ENCODE results near the gene GJA3.

GJA3 gene

GRCh38 chr13:20160306-20161274 lies at the start of gene GJA3:
TSS of gene GJA3 (minus strand) at chr13:20161052. CDS start at chr13:20143288, 17,764 bp downstream.
- DNase-seq: peak in 2 of 3 experiments; percentile 33 to 56

GRCh38 chr13:20209948-20210347 lies 49.1 kb upstream of the GJA3 start:
- peak in 1 of 3 experiments; percentile 14 for DNase-seq

- no peak for DNase-seq
These were observed 45.9 kb upstream of the GJA3 start for GRCh38 chr13:20206698-20207235.

DNA sequence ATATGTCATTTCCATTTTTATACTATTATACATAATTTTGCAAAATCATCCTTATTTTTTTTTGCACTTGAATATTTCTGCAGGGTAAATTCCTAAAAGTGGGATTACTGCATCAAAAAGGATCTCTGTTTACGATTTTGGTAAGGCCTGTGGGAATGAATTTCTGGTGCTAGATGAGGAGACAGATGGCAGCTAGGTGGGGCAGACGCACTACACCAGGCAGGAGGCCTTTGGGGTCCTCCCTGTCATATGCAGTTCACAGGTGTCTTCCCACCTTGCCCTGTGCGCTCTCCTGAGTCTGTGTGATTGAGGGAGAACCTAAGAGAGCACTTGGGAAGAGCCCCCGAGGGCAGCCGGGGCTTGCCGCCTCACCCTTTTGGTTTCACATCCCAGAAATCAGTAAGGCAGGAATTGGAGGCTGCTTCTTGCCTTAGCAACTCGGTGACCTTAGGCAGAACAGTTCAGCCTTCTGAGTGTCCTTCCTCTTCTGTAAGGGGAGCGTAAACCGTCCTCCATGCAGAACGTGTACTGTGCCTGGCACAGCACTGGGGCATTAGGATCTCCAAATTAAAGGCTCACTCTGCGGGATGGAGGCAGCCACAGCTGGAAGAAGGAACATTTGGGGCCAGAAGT lies 45.3 kb upstream of the GJA3 start:
- DNase-seq: no peak

- DNase-seq: no peak
These were observed 37.9 kb upstream of the GJA3 start for GRCh38 chr13:20198781-20199180.

DNA sequence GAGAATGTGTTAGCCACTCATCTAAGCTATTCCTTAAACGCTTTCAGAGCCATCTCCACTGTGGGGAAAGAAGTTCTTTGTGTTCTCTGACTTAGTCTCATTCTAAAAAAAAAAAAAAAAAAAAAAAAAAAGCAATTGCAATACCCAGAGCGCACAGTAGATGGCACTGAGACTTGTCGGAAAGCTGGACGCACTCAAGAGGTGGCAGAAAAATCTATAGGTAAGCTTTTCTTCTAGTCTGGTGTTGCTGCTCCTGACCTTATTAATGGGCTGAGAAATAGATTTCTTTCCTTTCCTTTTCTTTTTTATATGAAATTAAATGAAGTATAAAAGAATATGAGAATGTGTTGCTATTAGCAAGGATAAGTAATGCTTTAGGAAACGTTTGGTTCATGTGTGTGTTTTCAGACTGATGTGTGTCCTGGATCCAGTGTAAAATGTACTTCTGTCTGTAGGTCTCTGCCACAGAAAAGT lies 36.5 kb upstream of the GJA3 start:
- DNase-seq: peak in 2 of 3 experiments; percentile 32 to 73

- DNase-seq: no peak
These were observed 34.9 kb upstream of the GJA3 start for GRCh38 chr13:20195801-20196200.

- peak in 2 of 3 experiments; percentile 2 to 26 for DNase-seq
These were observed 33.2 kb upstream of the GJA3 start for GRCh38 chr13:20193907-20194631.

DNA sequence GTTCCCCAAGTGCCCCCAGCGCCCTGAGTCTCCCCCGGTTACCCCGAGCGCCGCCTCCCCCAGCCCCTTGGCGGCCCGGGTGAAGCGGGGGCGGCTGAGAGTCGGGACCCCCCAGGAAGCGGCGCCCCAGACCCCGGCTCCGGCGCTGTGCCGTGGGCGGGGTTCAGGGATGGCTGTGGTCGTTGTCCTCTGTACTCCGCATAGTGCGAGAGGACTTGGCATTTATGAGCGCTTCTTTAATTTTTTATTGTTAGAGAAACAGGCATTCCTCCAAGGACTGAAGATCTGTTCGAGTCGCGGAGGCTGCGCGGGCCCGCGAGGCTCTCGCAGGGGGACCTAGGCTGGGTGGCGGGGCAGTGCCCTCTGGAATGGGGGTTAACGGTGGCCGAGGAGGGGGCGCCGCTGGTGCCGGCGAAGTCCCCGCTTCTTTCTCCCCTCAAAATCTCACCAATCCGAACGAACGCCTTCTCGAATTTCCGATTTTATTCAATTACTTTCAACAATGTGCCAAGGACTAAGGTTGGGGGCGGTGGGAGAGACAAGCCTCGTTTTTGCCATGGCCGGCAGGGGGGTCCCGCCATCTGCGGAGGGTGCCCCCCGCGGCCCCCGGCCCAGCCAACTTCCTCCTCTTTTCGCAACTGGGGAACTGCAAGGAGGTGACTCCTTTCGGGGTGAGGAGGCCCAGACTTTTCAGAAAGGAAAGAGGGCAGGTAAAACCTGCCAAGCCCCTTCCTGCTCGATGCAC lies 32.5 kb upstream of the GJA3 start:
- peak in 1 of 3 experiments; percentile 26 for DNase-seq

- DNase-seq: peak in 1 of 3 experiments; percentile 13
These were observed 31.9 kb upstream of the GJA3 start, which contains the start of gene GJB2 for GRCh38 chr13:20192836-20193161. TSS of gene GJB2 (minus strand) at chr13:20192938. CDS start at chr13:20189581, 3,357 bp downstream.

DNA sequence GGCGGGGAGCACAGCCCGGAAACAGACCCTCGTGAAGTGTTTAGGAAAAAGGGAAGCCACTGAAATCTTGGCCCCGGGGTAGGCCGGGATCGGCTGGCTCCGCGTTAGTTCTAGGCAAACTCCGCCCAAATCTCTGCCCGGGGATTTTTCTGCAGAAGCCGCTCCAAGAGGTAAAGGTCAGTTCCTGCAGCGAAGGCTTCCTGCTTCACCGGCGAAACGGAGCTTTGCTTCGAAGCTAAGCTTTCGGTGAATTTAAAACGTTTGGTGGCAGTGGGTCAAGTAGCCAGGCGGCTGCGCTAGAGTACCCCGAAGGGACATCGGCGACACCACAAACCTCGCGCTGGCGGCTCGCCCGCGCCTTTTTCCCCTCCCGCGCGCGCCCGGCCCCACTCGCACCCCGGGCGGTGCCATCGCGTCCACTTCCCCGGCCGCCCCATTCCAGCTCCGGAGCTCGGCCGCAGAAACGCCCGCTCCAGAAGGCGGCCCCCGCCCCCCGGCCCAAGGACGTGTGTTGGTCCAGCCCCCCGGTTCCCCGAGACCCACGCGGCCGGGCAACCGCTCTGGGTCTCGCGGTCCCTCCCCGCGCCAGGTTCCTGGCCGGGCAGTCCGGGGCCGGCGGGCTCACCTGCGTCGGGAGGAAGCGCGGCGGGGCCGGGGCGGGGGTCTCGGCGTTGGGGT lies 31.4 kb upstream of the GJA3 start:
- peak in 2 of 3 experiments; percentile 4 to 35 for DNase-seq

DNA sequence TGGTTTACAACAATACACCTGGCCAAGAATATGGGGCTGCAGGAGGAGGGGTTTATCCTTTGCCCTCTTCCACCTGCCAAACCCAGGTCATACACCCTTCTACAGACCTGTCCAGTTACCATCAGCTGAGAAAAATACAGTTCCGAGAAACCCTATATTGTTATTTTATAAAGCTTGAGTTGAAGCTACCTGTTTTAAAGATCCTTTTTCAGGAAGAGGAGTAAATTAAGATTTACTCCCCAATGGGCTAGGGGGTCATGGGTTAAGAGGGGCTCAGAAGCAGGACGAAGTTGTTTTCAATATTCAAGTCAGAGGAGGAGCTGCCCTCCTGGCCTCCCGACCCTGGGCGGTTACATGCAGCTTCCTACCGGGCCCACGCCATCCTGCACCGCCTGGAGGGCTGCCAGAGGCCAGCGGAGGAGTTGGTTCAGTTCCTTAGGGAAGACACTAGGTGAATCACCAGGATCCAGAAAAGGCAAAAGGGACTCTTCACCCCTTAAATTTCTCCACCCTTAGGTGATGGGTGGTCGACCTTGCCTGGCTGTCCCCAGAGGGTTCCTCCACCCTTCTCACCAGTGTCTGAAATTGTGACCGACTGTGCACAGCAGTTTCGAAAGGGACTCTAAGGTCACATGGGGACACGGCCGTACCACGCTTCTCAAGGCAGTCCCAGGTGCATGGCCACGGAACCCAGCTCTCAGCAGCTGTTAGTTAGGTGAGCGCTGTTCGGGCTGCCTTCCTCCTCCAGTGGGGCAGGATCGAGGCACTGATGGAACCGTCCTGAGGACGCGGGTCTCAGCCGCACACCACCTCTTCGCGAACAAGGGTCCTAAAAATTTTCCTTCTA lies 30.7 kb upstream of the GJA3 start:
- no peak for DNase-seq

DNA sequence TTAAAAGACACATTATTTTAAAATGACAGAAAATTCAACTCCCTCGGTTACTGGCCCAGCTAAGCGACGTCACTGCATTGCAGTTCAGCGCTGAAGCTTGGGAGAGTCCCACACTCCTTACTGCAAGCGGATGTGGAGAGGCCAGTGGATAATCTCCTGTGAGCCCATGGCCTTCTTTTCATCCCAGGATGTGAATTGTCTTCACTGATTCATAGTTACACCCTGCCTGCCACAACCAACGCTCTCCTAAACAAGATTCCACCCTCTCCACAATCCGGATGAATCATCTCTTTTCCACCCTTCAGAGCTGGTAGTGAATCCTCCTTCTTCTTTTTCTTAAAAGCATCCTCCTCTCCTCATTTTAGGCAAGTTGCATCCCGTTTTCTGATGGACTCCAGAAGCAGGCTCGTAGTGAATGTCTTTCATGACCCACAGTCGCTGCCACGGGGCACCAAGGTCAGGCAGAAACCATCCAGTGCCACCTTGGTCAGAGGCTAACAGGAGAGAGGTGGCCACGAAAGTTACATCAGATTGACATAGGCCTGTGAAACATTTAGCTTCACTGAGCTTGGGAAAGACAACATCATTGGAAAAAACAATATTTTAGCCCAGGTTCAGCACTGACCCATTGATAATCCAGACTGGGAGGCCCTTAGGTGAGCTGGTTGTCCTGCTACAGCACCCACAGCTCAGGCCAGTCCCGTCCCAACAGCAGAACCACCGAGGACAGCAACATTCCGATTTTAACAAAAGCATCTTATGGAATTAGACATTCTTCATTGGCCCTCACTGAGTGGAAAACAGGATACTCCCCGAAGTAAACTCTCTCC lies 29.8 kb upstream of the GJA3 start:
- no peak for DNase-seq

GRCh38 chr13:20190076-20190475 lies 29.2 kb upstream of the GJA3 start:
- no peak for DNase-seq

DNA sequence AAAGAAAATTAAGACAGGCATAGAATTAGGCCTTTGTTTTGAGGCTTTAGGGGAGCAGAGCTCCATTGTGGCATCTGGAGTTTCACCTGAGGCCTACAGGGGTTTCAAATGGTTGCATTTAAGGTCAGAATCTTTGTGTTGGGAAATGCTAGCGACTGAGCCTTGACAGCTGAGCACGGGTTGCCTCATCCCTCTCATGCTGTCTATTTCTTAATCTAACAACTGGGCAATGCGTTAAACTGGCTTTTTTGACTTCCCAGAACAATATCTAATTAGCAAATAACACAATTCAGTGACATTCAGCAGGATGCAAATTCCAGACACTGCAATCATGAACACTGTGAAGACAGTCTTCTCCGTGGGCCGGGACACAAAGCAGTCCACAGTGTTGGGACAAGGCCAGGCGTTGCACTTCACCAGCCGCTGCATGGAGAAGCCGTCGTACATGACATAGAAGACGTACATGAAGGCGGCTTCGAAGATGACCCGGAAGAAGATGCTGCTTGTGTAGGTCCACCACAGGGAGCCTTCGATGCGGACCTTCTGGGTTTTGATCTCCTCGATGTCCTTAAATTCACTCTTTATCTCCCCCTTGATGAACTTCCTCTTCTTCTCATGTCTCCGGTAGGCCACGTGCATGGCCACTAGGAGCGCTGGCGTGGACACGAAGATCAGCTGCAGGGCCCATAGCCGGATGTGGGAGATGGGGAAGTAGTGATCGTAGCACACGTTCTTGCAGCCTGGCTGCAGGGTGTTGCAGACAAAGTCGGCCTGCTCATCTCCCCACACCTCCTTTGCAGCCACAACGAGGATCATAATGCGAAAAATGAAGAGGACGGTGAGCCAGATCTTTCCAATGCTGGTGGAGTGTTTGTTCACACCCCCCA lies 28.1 kb upstream of the GJA3 start:
- DNase-seq: no peak

DNA sequence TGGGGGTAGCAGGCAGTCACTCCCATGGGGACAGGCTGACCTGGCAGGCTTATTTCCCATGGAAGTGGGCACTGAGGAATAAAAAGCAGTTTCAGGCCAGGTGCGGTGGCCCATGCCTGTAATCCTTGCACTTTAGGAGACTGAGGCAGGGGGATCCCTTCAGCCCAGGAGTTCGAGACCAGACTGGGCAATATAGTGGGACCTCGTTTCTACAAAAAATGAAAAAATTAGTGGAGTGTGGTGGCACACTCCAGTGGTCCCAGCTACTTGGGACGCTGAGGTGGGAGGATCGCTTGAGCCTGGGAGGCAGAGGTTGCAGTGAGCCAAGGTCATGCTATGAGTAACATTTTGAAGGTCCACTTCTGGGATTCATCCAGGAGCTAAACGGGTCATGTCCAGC lies 25.9 kb upstream of the GJA3 start:
- no peak for DNase-seq

GRCh38 chr13:20185366-20186056 lies 24.7 kb upstream of the GJA3 start:
- DNase-seq: no peak

Measured in NCI-H1417 (cell line).